GM21528 (cell line): ENCODE results near the gene PTP4A2.
"Not testable (repeated sequence)": the region's sequence is repeated elsewhere in the genome, so short reads cannot be mapped to it uniquely, and the experiment has no call there.

Source experiments
- ATAC-seq: cut with Tn5 transposase; IDR thresholded peaks from one replicate; pipeline ENCODE4 v1.9.1; 2021; ENCODE audit warnings: mild to moderate bottlenecking, moderate library complexity; ENCODE audit not compliant: unreplicated experiment, low FRiP score

PTP4A2 gene

DNA sequence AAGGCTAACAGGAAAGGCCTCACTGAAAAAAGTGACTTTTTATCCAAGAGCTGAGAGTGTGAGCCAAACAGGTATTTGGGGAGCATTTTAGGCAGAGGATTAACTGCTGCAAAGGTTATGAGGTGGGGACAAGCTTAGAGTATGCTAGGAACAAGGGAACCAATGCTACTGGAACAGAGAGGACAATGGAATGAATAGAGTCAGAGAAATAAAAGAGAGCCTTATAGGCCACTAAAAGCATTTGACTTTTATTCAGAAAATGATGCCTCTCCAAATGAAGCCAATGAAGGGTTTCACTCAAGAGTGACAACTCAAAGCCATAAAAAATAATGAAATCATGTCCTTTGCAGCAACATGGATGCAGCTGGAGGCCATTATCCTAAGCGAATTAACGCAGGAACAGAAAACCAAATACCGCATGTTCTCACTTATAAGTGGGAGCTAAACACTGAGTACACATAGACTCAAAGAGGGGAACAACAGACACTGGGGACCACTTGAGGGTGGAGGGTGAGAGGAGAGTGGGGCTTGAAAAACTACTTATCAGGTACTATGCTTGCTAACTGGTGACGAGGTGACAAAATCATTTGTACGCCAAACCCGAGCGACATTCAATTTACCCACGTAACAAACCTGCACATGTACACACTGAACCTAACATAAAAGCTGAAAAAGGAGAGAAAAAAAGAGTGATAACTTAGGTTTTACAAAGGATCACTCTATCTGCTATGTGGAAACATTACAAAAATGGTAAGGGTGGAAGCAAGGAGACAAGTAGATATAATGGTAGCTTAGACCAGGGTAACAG, 11.1 kb downstream of the PTP4A2 start:
- ATAC-seq: no peak

DNA sequence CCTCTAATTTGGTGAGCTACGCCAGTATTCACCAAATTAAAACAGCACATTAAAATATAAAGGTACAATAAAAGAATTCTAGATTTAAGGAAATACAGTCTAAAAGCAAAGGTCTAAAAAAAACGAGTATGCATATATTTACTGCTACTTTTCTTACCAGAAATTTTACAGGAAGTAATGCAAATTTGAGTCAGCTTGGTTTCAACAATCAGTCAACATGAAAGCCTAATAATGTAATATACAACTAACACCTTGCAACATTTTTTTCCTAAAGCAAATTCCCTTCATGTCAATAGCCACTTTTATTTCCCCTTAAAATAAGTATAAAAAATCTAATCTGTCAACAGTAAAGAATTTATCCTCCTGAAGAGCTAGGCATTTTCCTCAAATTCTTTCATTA, 11.9 kb downstream of the PTP4A2 start:
- no peak for ATAC-seq

DNA sequence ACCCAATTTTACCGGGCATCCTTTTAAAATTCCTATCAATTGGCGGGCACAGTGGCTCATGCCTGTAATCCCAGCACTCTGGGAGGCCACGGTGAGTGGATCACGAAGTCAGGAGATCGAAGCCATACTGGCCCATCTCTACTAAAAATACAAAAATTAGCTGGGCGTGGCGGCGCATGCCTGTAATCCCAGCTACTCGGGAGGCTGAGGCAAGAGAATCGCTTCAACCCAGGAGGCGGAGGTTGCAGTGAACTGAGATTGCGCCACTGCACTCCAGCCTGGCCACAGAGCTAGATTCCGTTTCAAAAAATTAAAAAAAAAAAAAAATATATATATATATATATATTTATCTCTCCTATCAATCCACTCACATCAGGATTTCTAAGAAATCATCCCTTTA, 12.3 kb downstream of the PTP4A2 start:
- ATAC-seq: not testable (repeated sequence)

DNA sequence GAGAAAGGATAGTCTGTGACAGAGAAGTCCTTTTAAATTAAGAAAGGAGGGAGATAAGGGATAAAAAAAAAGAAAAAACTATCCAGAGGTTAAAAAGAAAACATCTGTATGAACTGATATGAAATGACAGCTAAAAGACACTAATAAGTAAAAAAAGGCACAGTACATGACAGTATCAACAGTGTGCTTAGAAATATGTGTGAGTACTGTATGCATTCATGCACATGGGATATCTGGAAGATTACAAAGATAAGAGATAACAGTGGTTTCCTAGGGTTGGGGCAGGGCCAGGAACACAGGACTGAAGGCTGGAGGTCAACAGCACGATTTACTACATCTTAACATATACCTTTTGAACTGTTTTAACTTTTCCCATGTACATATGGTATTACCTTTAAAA, 13.3 kb downstream of the PTP4A2 start:
- no peak for ATAC-seq

DNA sequence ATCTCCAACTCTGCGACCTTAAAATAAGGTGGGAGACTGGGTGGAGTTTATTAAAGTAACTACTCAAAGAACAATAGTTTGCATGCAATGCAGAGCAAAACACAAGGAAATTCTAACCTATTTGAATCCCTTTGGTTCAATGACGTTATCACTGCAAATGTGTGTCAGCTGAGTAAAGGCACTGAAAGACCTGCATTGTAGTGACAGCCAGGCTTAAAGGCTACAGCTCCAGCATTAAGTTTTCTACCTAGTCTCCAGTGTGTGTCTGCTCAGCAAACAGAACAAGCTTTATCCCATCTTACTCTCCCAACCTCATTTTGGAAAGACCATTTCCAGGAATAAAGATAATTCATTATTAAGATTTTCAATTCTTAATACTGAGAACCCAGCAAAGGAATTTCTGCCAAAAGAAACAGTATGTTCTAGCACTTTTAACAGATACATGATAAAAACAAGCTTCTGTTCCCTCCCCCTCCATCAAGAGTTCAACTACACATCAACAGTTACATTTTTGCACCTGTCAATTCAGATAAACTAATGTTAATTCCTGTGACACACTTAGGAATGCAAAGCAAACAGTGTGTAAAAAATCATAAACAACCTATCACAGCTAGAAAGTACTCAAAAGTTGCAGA, 14.2 kb downstream of the PTP4A2 start:
- ATAC-seq: no peak

DNA sequence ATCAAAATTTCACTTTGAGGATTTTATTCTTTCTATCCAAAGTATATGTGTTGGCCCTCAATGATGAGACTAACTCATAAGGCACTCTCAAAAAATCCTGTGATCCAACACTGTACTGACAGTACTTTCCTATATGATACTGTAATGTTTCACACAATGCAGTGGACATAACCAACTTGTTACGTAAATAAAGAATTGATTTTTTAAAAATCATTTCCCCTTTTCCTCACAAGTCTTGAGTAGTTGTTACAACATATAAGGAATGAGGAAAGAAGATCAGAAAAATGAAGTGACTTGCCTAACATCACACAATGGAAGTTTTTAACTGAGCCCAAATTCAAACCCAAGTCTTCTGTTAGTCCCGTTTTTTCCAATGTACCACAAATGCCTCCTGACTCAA, 17.2 kb downstream of the PTP4A2 start:
- no peak for ATAC-seq

DNA sequence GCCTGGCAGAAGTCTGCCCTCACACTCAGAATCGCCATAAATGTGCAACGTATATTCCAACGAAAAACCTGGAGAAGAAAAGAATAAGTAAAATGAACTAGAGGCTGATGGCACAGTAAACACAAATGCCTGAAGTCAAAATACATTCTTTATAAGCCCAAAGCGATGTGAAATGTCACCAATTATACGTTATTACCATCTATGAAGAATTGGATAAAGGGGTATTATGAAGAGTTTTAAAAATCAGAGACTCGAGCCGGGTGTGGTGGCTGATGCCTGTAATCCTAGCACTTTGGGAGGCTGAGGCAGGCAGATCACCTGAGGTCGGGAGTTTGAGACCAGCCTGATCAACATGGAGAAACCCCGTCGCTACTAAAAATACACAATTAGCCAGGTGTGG, 18.6 kb downstream of the PTP4A2 start:
- no peak for ATAC-seq

DNA sequence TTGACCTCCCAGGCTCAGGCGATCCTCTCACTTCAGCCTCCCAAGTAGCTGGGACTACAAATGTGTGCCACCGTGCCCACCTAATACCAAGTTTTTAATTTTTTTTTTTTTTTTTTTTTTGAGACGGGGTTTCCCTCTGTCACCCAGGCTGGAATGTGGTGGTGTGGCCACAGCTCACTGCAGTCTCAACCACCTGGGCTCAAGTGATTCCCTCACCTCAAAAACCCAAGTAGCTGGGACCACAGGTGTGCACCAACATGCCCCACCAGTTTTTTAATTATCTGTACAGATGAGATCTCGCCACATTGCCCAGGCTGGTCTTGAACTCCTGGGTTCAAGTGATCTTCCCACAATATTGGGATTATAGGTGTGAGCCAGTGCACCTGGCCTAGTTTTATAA, 22.7 kb downstream of the PTP4A2 start:
- no peak for ATAC-seq

DNA sequence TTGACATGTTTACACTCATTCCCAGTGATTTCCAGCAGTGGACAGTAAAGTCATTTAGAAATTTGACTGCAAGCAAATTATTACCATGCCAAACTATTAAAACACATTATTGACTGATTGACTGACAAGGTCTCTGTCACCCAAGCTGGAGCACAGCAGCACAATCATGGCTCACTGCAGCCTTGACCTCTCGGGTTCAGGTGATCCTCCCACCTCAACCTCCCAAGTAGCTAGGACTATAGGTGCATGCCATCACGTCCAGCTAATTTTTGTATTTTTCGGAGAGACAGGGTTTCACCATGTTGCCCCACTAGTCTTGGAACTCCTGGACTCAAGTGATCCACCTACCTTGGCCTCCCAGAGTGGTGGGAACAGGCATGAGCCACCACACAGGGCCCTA, 24.2 kb downstream of the PTP4A2 start:
- ATAC-seq: no peak

DNA sequence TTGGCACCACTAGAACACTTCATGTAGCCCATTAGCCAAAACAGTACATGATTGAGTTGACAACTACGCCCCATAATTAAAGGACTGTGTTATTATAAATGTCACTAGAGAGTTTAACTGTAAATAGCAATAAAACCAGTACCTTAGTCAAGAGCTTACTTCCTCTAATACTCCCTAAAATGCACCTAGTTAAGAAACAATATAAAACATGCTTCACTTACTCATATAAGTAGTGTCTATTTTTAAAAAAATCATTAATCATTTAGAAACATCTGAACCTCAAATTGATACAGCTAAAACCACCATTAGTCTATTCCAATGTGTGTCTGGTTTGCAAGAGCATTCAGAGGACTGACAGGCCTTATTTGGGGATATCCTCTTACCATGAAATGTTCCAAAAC, 25.3 kb downstream of the PTP4A2 start:
- no peak for ATAC-seq

DNA sequence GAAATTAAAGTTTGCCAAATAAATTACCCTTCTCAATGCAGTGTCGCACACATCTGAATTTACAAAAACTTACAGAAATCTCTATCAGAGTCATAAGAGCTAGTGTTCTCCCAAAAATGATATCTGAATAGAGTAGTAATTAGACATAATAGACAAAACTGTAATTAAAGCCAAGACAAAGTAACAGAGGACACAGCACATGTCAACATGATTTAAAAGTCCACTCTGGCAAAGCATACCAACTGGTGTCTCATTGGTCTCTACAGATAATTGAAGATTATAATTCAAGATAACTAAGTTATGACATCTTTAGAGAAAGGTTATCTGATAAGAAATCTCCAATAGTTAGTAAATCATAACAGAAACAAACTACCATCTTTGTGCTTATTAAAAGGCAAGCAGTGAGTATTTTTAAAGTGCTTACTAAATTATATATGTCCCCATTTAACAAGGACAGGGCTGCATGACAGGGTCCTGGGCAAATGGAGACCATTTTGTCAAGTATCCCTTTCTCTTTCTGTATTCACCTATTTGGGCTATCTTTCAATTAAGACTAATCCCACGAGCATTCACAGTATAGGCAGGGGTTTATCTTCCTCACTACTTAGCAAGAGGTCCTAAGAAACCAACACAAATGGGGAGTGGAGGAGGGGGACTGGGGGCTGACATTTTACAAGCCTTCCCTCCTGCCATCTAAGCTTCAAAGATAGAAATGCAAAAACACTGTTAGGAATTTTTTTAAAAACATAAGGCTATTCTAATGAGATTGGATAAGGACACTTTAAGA, 26.0 kb downstream of the PTP4A2 start:
- no peak for ATAC-seq

DNA sequence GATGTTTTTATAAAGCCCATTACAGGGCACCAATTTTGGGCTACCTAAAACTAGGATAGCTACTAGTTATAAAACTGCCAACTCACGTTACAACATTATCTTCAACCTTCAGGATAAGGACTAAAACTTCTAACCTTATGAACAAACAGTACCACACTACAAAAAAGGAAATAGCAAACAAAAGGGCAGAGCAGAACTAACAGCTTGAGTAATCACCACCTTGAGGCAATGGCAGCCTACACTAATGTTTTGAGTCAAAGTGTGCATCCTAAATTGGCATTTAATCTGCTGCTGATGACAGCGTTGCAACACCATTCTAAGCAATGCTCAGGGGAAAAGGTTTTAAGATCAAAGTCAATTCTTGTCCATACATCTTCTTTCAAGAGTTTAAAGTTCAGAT, 27.2 kb downstream of the PTP4A2 start:
- no peak for ATAC-seq

DNA sequence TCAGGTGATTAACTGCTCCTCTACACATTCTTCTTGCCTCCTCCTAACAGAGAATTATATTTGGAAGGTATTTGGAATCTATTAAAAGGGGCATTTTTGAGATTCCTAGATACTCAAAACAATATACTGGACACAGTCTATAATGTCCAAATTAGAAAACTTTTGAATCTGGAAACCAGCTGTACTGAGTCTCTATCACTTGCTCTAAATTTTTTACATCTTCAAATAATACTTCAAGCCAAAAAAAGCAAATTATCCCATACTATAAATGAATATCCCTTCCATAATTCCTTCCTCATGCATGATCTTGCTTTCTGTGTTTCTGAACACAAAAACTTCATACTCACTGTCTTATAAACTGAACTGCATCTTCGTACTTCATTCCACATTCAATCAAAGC, 28.5 kb downstream of the PTP4A2 start:
- no peak for ATAC-seq

DNA sequence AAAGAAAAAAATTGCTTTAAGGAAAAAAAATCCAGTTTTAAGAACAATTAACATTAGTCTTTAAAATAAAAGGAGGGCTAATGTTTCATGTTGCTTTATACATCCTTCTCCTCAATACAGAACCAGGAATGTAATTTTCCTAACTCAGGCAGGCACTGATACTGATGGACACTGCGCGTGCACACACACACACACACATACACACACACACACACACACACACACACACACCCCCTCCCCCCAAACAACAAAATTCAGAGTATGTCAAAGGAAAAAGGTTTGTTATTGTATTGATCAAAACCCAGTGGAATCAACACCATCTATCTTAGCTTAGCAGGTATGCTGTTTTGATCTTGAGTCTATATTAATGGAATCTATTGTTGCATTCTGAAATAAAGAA, 31.6 kb downstream of the PTP4A2 start:
- no peak for ATAC-seq

DNA sequence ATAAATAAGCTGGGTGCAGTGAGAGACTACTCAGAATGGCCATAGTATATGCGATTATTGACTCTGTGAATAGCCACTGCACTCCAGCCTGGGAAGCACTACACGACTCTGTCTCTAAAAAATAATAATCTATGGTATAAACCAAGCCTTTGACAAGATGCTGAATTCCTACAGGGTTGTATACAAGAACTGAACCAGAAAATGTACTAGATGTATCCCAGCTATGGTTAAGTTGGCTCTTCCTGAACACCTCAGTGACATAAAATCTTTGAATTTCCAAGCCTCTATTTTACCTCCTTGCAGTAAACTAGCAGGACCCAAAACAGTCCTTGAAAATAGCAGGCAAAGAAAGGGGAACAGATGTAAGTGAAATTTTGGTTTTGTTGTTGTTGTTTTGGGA, 32.5 kb downstream of the PTP4A2 start:
- no peak for ATAC-seq

DNA sequence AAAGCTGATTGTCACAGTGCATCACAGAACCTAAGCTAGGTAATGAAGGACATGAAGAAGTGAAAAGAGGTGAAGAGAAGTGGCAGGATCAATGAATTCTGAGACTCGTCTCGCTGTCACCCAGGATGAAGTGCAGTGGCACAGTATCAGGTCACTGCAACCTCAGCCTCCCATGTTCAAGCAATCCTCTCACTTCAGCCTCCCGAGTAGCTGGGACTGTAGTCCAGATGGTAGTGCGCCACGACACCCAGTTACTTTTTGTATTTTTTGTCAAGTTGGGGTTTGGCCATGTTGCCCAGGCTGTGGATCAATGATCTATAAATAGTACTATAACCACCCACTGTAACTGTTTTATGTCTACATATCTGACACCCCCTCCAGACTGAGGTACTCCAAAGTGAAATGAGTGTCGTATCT, 33.1 kb downstream of the PTP4A2 start:
- ATAC-seq: no peak

DNA sequence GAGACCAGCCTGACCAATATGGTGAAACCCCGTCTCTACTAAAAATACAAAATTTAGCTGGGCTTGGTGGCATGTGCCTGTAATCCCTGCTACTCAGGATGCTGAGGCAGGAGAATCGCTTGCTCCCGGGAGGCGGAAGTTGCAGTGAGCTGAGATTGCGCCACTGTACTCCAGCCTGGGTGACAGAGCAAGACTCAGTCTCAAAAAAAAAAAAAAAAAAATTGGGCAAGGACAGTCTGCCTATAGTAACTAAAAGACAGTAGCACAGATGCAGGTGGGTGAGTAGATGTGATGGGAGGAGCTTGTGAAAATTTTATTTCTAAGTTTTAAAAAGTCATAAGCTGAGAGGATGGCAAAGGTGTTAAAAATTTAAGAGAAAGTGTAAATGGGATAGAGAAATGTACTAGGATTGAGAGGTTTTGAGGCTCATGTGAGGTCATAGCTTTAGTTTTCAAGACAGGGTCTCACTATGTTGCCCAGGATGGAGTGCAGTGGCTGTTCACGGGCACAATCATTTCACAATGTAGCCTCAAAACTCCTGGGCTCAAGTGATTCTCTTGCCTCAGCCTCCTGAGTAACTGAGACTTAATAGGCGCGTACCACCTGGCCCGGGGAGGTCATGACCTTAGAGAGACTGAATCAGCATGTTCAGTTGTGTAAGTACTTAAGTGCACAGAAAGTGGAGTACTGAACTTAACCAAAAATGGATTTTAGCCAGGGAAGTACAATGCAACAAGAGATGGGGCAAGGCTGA, 33.7 kb downstream of the PTP4A2 start:
- no peak for ATAC-seq

DNA sequence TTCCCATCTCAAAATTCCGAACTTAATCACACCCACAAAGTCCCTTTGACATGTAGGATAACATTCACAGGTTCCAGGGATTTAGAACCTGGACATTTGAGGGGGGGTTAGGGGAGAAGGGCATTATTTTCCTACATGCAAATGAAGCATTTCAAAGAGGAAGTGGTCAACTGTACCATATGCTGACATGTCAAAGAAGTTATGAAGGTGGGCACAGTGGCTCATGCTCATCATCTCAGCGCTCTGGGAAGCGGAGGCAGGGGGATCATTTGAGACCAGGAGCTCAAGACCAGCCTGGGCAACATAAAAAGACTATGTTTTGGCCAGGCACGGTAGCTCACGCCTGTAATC, 35.7 kb downstream of the PTP4A2 start:
- ATAC-seq: no peak

DNA sequence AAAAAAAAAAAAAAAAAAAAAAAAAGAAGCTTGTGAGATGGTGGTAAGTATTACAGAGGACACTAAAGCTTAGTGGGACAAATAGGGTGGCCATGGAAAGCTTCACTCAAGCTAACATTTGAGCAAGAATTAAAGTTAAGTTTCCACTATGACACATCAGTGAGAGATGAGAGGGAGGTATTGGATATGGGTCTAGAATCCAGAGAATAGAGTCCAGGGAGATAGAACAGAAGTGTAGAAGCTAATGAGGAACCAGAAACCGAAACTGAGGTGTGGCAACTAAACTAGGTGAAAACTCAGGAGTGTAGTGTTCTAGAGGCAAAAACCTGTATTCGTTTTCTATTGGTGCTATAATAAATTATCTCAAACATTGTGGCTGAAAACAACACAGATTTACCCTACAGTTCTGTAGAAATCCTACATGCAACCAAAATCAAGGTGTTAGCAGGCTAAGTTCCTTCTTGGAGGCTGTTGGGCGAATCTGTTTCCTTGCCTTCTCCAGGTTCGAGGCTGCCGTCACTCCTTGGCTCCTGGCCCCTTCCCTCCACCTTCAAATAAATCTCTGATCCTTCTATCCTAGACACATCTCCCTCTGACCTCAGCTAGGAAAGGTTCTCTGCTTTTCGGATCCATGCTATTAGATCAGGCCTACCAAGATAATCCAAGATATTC, 36.2 kb downstream of the PTP4A2 start:
- ATAC-seq: no peak

DNA sequence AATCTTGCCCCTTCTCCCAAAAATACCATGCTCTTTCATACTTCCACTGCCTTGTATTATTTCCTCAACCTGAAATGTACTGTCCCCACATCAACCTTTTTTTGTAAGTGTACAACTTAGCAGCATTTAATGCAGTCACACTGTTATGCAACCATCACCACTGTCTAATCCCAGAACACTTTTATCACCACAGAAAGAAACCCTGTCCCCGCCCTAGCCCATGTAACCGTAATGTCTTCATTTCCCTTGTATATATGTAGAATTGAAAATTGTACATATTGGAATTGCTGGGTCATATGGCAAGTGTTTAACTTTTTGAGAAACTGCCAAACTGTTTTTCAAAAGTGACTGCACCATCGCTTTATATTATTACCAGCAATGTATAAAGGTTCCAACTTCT, 37.4 kb downstream of the PTP4A2 start:
- ATAC-seq: no peak
